ENCODE measurements around the gene VMP1.
A peak's percentile ranks its signal among the peaks of the same experiment; 100 is the strongest.
"Not testable (repeated sequence)": the region's sequence is repeated elsewhere in the genome, so short reads cannot be mapped to it uniquely, and the experiment has no call there.

Gene VMP1

DNA sequence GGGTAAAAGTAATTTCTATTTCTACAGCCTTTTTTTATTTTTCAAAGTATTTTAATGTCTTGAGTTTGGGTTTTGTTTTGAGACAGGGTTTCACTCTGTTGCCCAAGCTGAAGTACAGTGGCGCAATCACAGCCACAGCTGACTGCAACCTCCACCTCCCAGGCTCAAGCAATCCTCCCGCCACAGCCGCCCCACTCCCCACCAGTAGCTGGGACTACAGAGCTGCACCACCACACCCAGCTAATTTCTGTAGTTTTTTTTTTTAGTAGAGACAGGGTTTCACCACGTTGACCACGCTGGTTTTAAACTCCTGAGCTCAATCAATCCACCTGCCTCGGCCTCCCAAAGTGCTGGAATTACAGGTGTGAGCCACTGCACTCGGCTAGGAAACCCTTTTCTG lies 141.3 kb downstream of the VMP1 start:
- no peak for DNase-seq (ENCODE audit: low read depth, low spot score)
- CTCF ChIA-PET, result no interaction called here
- POLR2A ChIA-PET, result interaction anchor here (12.6 to 13.4 kb wide), 2 partner anchors 87 to 95 kb away, joined by 222 to 449 read pairs; no protein-coding TSS in a partner anchor
- no peak for TF ChIP-seq CTCF (IDR thresholded peaks at IDR 0.05; ENCODE audit: insufficient read depth, low read length, missing control alignments)
- H3K4me3 ChIP-seq (ENCODE audit: low read depth, low read length), result no peak overlapping the region

DNA sequence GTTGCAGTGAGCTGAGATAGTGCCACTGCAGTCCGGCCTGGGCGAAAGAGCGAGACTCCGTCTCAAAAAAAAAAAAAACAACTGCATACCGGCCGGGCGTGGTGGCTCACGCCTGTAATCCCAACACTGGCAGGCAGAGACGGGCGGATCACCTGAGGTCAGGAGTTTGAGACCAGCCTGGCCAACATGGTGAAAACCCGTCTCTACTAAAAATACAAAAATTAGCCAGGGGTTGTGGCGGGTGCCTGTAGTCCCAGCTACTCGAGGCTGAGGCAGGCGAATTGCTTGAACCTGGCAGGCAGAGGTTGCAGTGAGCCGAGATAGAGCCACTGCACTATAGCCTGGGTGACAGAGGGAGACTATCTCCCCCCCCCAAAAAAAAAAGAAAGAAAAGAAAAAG lies 142.9 kb downstream of the VMP1 start:
- POLR2A ChIA-PET, result interaction anchor here (0.7 to 13.4 kb wide), 2 partner anchors 62 to 89 kb away, joined by 3 to 222 read pairs; no protein-coding TSS in a partner anchor
- CTCF ChIA-PET, result interaction anchor here (0.9 kb wide), 1 partner anchor 10 kb away, joined by 3 read pairs; no protein-coding TSS in a partner anchor

DNA sequence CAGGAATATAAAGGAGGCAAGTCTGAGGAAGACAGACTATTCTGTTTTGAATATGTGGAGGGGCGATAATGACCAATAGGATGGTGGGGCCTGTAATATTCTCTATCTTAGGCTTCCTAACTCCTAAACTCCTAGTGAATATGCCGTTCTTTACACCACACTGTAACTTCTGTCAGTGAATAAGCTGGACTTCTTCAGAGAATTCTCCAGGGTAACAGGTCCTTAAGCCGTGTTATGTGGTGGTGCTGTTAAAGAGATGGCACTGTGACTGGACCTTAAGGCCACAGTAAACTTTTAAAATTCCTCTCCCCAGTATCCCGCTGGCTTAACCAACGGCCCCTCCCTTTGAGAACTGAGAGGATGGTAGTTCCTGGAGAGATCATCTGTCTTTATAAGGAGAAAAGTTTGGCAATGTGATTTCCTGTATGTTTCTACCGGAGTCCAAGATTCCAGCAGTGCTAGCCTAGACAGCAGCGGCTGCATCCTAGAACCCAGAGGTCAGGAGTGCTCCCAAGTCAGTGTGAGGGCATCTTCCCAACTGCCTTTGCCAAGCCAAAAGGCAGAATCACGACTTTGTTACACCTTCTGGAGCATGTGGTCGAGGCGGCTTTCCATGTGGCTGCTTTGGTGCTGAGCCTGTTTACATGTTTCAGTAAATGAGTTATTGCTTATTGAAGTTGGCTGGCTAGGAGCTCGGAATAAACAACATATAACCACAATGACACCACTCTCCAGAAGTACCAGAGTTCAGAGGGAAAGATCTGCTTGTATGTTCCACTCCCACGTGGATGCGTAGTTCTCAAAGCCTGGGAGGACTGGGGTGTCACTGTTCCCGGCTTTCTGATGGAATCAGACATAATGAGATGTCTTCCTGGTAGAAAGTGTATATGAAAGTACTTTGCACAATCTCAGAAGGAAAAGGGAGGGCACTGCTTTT lies 144.3 kb downstream of the VMP1 start:
- TF ChIP-seq CTCF (IDR thresholded peaks at IDR 0.05; ENCODE audit: insufficient read depth, low read length, missing control alignments), result no peak
- DNase-seq (ENCODE audit: low read depth, low spot score), result no peak
- ChIA-PET POLR2A (interaction anchor here (0.8 to 2.6 kb wide), 3 partner anchors 7 to 65 kb away, joined by 3 to 13 read pairs (median 4); no protein-coding TSS in a partner anchor), CTCF (no interaction called here)
- peak overlapping the region; percentile 19; the same call in 1 of the 2 replicates for H3K4me3 ChIP-seq (ENCODE audit: low read depth, low read length)

More for the DNA sequence above, 142.9 kb downstream of the VMP1 start:
- H3K4me3 ChIP-seq (ENCODE audit: low read depth, low read length); DNase-seq (ENCODE audit: low read depth, low spot score): not testable (repeated sequence)

DNA sequence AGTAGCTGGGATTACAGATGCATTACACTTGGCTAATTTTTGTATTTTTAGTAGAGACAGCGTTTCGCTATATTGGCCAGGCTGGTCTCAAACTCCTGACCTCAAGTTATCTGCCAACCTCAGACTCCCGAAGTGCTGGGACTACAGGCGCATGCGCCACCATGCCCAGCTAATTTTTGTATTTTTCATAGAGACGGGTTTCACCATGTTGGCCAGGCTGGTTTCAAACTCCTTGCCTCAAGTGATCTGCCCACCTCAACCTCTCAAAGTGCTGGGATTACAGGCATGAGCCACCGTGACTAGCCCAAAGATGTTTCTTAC lies 145.4 kb downstream of the VMP1 start:
- POLR2A ChIA-PET, result interaction anchor here (0.8 to 2.6 kb wide), 5 partner anchors 8 to 100 kb away, joined by 4 to 13 read pairs (median 4); no protein-coding TSS in a partner anchor

DNA sequence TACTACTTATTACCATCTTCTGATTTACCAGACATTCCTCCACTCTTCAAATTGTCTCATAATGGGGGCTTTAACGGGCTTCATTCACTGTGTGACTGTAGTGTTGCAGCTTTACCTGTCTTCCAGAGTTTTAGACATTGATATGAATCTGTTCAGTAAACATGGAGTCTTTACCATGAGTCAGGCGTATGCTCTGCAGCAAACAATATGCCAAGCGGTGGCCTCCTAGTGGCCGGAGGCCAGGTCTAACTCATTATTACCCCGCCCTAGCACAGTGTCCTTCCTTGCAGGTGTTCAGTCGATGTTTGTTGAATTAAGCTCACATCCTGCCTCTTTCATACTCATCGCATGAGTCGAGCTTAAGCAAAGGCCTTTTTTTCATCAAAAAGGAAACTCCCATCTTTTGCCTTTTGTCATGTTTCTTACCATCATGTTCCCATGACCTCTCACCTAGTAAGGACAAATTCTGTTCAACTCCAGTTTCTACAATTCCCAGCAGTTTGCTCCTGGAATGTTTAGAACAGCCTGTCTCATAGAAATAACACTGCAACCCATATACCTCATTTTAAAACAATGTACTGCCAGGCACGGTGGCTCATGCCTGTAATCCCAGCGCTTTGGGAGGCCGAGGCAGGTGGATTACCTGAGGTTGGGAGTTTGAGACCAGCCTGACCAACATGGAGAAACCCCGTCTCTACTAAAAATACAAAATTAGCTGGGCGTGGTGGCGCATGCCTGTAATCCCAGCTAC lies 145.9 kb downstream of the VMP1 start:
- TF ChIP-seq CTCF (IDR thresholded peaks at IDR 0.05; ENCODE audit: insufficient read depth, low read length, missing control alignments), result peak; percentile 17
- peak; percentile 87 for DNase-seq (ENCODE audit: low read depth, low spot score)
- POLR2A ChIA-PET, result interaction anchor here (0.6 to 2.6 kb wide), 5 partner anchors 10 to 100 kb away, joined by 3 to 13 read pairs (median 4); no protein-coding TSS in a partner anchor
- CTCF ChIA-PET, result interaction anchor here (1.1 to 1.2 kb wide), 4 partner anchors 12 to 129 kb away, joined by 3 read pairs; no protein-coding TSS in a partner anchor
- no peak overlapping the region for H3K4me3 ChIP-seq (ENCODE audit: low read depth, low read length)

More for the DNA sequence above, 145.4 kb downstream of the VMP1 start:
- not testable (repeated sequence) for H3K4me3 ChIP-seq (ENCODE audit: low read depth, low read length); DNase-seq (ENCODE audit: low read depth, low spot score)
- CTCF ChIA-PET, result interaction anchor here (1.2 kb wide), 2 partner anchors 61 to 119 kb away, joined by 3 read pairs; no protein-coding TSS in a partner anchor

DNA sequence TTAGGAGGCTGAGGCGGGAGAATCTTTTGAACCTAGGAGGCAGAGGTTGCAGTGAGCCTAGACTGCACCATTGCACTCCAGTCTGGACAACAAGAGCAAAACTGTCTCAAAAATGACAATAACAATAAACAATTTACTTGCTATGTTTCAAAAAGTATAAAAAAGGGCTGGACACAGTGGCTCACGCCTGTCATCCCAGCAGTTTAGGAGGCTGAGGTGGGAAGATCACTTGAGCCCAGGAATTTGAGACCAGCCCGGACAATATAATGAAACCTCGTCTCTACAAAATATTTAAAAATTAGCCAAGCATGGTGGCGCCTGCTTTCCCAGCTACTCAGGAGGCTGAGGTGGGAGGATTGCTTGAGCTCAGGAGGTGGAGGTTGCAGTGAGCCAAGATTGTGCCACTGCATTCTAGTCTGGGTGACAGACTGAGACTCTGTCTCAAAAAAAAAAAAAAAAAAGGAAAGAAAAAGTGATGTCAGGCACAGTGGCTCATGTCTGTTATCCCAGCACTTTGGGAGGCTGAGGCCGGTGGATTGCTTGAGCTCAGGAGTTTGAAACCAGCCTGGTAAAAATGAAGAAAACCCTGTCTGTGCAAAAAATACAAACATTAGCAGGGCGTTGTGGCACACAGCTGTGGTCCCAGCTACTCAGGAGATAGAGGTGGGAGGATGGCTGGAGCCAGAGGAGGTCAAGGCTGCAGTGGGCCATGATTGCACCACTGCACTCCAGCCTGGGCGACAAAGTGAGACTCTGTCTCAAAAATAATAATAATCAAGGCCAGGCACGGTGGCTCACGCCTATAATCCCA lies 146.7 kb downstream of the VMP1 start:
- DNase-seq (ENCODE audit: low read depth, low spot score); H3K4me3 ChIP-seq (ENCODE audit: low read depth, low read length): not testable (repeated sequence)
- POLR2A ChIA-PET, result interaction anchor here (0.6 to 2.6 kb wide), 5 partner anchors 11 to 101 kb away, joined by 3 to 13 read pairs (median 4); no protein-coding TSS in a partner anchor
- CTCF ChIA-PET, result interaction anchor here (1.1 to 1.2 kb wide), 4 partner anchors 11 to 130 kb away, joined by 3 read pairs; no protein-coding TSS in a partner anchor

All from AG04449 (cell line).